Erythroblast (primary cell): Measurements from ENCODE around the gene ZNF92.
A peak's percentile ranks its signal among the peaks of the same experiment; 100 is the strongest.
"Not testable (repeated sequence)": the region's sequence is repeated elsewhere in the genome, so short reads cannot be mapped to it uniquely, and the experiment has no call there.

ENCODE experiments used
- DNase-seq, 2 experiments: peaks; one replicate each; lab custom pipeline; 2025; lab: John Stamatoyannopoulos, UW
- GATA1 ChIP-seq: IDR thresholded peaks from 2 replicates; pipeline ENCODE4 v1.6.1; 2011; ENCODE audit warnings: low read depth, mild to moderate bottlenecking, control low read depth, low read length, moderate library complexity
- POLR2A ChIP-seq: IDR thresholded peaks from 2 replicates; pipeline ENCODE4 v1.6.1; 2011; ENCODE audit warnings: mild to moderate bottlenecking, low read length

The ZNF92 gene

DNA sequence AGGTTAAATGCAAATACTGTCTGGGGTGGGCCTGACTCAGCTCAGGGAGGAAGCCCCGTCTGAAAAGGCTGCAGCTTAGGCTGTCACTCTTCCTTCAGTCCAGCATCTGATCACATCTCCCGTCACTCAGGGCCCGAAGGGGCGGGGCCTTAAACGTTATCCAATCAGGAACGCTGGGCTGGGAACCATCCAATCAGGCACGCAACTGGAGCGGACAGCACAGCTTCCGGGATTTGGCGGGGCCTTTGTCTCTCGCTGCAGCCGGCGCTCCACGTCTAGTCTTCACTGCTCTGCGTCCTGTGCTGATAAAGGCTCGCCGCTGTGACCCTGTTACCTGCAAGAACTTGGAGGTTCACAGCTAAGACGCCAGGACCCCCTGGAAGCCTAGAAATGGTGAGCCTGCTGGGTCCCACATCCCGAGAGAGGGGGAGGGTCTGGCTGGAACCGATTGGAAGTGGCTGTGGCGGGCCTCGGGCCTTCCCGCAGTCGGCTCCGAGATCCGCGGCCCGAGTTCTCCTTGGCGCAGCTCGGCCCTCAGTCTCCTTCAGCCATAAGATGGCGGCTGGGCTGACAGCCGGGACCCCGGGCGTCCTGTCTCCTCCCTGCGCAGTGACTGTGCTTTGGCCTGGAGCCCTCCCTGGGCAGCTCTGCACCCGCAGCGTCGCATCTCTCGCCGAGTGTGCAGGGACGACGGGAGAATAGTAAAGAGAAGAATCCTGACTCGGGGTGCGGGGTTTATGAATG lies at the start of gene ZNF92:
Gene ZNF92 (plus strand): TSS at position 248 of the 744 bp plus-strand sequence. CDS start 143 bp downstream, at position 391.
- peak; percentile 95 for TF ChIP-seq POLR2A
- no peak for TF ChIP-seq GATA1
- DNase-seq, result peak; percentile 98

DNA sequence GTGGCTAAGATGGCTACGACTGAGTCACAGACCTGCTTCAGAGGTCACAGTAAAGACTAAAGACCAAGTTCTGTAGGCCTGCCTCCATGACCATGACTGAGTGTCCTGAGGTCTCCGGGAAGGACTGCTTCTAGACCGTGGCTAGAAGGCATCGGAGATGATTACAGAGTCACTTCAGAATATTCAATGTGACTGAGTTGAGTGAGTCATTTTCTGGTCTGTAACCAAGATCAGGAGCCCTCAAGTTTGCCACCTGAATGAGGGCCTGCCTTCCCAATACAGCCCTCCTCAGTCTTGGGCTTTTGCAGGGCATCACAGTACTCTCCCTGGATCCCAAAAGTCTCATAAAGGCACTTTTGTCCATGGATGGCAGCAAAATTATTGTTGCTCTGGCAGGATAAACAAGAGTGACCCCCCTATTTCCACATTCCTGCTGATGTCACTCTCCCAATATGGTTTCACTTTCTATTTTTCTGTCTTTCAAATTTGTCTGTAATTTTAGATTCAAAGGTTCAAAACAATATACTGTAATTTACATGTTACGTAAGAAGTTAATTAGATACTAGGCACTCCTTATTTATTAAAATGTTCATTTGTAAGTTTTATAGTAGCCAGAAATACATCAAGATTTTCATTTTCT lies 47.7 kb upstream of the ZNF92 start:
- peak; percentile 18 to 71 for DNase-seq
- no peak for TF ChIP-seq POLR2A
- TF ChIP-seq GATA1, result no peak

DNA sequence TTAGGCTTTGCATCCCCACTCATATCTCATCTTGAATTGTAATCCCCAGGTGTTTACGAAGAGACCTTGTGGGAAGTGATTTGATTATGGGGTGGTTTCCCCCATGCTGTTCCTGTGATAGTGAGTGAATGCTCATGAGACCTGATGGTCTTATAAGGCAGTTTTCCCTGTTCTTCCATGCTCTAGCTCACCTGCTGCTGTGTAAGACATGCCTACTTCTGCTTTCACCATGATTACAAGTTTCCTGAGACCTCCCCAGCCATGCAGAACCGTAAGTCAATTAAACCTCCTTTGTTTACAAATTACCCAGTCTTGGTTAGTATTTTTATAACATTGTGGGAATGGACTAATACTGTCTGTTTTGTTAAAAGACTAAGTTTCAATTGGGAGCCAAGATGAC lies 35.3 kb upstream of the ZNF92 start:
- TF ChIP-seq GATA1 (no peak), POLR2A (no peak)
- no peak for DNase-seq

DNA sequence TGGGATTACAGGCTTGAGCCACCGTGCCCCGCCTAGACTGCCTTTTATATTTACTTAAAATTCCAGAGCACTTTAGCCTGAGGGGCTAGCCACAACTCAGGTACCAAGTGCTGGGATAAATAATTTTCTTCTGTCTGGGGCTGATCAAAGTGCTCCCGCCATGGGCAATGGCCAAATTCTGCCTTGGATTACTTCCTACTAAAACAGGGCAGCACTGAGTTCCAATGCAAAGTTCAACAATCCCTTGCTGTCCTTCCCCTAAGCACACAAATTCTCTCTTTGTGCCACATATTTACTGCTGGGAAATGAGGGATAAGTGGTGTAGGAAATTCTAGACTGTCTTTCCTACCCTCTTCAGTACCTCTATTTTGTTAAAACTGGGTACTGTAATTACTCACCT lies 34.4 kb upstream of the ZNF92 start:
- TF ChIP-seq POLR2A, result no peak
- no peak for TF ChIP-seq GATA1

DNA sequence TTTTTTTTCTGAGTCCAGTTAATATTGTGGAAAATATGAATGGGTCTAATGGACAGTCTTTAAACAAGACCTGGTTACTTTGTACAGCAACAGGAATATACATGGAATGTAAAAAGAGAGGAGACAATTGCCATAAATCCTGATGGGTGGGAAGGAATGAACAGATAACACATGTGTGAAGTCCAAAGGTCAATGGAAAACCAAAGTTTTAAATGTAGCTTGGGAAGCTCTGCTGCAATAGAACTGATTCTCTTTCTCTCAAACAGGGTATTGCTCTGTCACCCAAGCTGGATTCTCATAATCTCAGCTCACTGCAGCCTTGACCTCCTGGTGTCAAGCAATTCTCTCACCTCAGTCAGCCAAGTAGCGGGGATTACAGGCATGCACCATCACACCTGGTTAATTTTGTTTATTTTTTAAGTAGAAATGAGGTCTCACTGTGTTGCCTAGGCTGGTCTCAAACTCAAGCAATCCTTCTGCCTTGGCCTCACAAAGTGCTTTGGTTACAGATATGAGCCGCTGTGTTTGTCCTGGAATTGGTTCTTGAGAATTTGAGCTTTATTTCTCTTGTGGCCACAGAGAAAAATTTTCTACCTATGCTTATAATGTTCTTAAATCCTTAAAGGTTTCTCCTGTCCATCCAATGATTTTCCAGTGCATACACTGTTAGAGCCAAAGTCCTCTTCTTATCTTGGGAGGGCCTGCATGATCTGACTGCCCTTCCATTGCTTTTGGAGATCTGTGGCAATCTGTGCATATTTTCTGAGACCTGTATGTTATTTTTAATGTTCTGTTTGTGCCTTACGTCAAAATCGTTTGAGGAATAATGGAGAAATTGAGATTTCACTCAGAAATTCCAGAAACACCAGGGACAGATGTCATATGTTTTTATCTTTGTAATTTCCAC lies 30.7 kb upstream of the ZNF92 start:
- TF ChIP-seq GATA1, result no peak
- no peak for TF ChIP-seq POLR2A

More for the DNA sequence above, 34.4 kb upstream of the ZNF92 start:
- DNase-seq, result no peak

DNA sequence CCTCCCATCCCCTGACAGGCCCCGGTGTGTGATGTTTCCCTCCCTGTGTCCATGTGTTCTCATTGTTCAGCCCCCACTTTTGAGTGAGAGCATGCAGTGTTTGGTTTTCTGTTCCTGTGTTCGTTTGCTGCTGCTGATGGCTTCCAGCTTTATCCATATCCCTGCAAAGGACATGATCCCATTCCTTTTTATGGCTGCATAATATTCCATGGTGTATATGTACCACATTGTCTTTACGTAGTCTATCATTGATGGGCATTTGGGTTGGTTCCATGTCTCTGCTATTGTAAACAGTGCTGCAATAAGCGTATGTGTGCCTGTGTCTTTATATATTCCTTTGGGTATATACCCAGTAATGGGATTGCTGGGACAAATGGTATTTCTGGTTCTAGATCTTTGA lies 29.1 kb upstream of the ZNF92 start:
- not testable (repeated sequence) for DNase-seq

More for the DNA sequence above, 30.7 kb upstream of the ZNF92 start:
- no peak for DNase-seq

DNA sequence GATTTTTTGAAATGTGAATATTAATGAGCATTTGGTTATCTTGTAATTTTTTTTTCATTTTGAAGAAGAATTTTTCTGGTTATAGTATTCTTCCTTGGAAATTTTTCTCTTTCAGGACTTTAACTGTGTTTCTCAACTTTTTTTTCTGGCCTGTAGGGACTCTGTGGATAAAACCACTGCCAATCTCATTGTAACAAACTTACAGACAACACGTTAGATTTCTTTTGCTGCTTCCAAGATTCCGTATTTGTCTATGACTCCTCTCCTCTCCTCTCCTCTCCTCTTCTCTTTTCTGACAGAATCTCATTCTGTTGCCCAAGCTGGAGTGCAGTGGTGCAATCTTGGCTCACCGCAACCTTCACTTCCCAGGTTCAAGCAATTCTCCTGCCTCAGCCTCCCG lies 19.4 kb upstream of the ZNF92 start:
- DNase-seq, result no peak
- TF ChIP-seq POLR2A (no peak), GATA1 (no peak)

DNA sequence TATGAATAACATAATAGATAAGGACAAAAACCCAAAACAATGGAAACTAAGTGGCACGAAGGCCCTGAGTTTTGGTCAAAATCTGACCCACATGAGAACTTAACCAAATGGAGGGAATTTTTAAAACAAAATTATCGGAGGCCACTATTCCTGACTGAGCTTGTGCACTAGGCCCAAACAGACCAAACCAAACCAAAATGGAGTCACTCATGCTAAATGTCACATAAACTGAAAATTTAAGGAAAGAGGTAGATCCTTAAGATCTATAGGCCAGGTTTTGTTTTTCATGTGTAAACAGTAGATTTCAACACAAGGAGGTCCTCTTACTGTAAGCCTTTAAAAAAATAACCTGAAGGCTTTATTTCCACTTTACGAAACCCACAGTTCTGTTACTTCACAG lies 3.8 kb upstream of the ZNF92 start:
- no peak for DNase-seq
- no peak for TF ChIP-seq POLR2A
- no peak for TF ChIP-seq GATA1

DNA sequence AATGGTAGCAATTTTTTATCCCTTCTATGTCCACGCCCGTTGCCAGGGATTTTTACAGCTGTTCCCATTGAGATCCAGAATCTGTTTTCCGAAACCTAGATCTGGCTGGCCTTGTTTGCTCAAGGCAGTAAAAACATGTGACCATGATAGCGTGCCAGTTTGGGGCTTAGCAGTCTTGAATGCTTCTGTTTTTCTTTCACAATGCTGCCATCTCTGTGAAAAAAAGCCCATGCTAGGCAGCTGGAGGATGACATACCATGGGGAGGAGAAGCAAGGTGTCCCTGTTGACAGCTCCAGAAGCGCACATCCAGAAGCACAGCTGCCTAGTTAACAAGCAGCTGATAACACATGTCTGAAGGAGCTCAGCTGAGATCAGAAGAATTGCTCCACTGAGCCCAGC lies 2.2 kb upstream of the ZNF92 start:
- DNase-seq, result no peak
- no peak for TF ChIP-seq GATA1
- no peak for TF ChIP-seq POLR2A

DNA sequence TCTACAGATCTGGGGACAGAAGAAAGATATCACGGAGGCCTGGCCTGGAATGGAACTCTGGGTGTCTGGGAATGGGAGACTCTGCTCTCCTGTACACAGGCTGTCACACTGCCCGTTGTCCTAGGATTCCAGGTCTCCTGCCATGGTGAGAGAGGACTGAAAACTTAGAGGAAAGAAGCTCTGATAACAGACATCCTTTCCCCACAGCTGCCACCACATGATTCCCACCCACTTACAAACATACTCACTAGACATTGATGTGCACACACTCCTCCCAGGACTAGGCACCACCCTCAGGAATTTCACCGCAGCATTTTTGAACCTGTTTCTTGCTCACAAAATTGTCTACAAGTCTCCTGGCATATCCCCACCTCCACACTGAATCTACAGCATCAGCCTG lies 5.7 kb downstream of the ZNF92 start:
- DNase-seq, result no peak
- no peak for TF ChIP-seq GATA1
- TF ChIP-seq POLR2A, result no peak

DNA sequence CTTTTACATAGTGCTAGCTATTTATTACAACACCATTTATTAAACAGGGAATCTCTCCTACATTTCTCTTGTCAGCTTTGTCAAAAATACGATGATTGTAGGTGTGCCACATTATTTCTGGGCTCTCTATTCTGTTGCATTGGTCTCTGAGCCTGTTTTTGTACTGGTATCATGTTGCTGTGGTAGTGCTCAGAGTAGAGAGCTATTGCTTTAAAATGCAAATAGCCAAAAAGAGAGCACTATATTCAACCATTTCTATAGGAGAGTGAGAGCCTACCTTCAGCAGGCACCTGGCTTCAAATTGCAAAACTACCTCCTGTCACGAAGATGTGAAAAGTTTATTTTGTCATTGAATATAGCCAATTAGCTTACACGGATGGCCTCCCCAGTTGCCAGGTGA lies 8.1 kb downstream of the ZNF92 start:
- TF ChIP-seq POLR2A (no peak), GATA1 (no peak)
- DNase-seq, result no peak

DNA sequence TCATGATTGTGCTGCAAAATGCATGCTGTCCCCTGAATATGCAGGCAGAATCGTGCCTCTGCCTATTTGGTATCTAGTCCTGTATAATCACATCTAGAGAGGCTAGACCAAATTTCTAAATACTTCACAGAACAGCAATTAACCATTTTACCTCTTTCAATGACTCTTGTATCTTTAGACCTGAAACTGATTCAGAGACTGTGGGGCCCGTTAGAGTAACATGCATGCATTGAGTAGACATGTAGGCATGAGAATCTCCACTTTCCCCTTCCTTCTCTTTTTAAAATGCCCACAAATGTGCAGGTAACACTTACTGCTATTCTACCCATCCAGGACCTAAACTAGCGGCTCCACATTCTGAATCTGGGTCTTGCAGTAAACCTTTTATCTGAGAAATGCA lies 8.8 kb downstream of the ZNF92 start:
- no peak for TF ChIP-seq POLR2A
- TF ChIP-seq GATA1, result no peak
- DNase-seq, result no peak

DNA sequence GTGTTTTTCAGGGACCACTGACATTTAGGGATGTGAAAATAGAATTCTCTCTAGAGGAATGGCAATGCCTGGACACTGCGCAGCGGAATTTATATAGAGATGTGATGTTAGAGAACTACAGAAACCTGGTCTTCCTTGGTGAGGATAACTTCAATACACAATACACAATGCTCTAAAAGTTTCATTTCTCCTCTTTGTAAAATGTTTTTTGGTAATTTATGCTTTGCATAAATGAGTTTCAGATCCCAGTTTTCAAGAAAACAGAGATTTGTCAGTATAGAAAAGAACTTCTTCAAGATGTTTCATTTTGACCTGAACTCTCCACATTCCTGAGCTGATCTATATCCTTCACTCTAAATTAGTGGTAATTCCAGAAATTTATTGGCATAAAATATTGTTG lies 14.2 kb downstream of the ZNF92 start:
- no peak for TF ChIP-seq GATA1
- no peak for TF ChIP-seq POLR2A
- no peak for DNase-seq

DNA sequence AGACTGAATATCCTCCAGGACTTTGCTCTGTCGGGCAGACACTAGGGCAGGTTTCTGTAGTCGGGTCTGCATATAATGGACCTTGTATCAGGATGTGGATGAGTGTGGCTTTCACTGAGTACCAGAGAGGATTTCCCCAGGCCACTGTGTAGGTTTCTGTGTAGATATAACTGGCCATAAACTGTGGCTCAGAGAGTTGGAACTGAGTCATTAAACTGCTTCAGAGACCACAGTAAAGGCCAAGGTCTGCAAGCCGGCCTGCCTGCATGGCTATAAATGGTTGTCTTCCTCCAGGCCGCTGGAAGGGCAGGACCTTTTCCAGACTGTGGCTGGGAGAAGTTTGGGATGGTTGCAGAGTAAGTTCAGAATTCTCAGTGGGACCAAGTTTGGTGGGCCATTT lies 16.9 kb downstream of the ZNF92 start:
- DNase-seq, result no peak
- TF ChIP-seq GATA1 (no peak), POLR2A (no peak)

DNA sequence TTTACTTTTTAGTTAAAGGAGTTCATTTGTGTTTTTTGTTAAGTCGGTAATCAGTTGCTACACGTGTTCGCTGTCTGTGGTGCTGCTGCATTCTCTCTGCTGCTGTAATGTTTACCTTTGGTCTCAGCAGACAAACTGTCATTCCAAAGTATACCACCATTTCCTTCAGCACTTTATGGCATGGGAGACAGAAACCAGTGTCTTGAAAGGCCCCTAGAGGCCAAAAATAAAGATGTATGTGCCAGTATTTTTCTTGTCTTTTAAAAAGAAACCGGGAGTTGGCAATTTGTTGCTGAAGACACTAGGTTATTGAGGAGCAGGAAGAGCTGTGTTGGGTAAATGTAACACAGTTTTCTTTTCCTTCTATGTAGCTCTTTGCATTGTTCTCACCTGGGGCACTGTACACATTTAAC lies 24.1 kb downstream of the ZNF92 start:
- DNase-seq, result no peak
- TF ChIP-seq POLR2A, result no peak

DNA sequence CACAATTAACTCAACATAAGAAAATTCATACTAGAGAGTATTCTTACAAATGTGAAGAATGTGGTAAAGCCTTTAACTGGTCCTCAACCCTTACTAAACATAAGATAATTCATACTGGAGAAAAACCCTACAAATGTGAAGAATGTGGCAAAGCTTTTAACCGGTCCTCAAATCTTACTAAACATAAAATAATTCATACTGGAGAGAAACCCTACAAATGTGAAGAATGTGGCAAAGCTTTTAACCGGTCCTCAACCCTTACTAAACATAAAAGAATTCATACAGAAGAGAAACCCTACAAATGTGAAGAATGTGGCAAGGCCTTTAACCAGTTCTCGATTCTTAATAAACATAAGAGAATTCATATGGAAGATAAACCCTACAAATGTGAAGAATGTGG lies 25.0 kb downstream of the ZNF92 start:
- DNase-seq, result not testable (repeated sequence)

DNA sequence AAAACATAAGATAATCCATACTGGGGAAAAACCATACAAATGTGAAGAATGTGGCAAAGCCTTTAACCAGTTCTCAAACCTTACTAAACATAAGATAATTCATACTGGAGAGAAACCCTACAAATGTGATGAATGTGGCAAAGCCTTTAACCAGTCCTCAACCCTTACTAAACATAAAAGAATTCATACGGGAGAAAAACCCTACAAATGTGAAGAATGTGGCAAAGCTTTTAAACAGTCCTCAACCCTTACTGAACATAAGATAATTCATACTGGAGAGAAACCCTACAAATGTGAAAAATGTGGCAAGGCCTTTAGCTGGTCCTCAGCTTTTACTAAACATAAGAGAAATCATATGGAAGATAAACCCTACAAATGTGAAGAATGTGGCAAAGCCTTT lies 25.4 kb downstream of the ZNF92 start:
- DNase-seq, result not testable (repeated sequence)
